Putamen (tissue), 1 donor: ENCODE results near the gene CNDP2.
A peak's percentile ranks its signal among the peaks of the same experiment; 100 is the strongest.
"Not testable (repeated sequence)": the region's sequence is repeated elsewhere in the genome, so short reads cannot be mapped to it uniquely, and the experiment has no call there.

Experiments used
- DNase-seq: peaks from one replicate; pipeline ENCODE4 v3.0.0-alpha.2; 2016; ENCODE audit warnings: low spot score

Gene CNDP2

GRCh38 chr18:74500774-74501173 lies 4.6 kb downstream of the CNDP2 start:
- DNase-seq: not testable (repeated sequence)

- DNase-seq: no peak
These were observed 5.2 kb downstream of the CNDP2 start for GRCh38 chr18:74501386-74501785.

GRCh38 chr18:74503137-74503536 lies 7.0 kb downstream of the CNDP2 start:
- DNase-seq: no peak

- no peak for DNase-seq
These were observed 9.6 kb downstream of the CNDP2 start for GRCh38 chr18:74505776-74506175.

- DNase-seq: no peak
These were observed 10.4 kb downstream of the CNDP2 start for GRCh38 chr18:74506448-74507084.

GRCh38 chr18:74507097-74507881 lies 11.1 kb downstream of the CNDP2 start:
- DNase-seq: no peak

- no peak for DNase-seq
These were observed 11.8 kb downstream of the CNDP2 start for GRCh38 chr18:74507927-74508326.

GRCh38 chr18:74508366-74508765 lies 12.2 kb downstream of the CNDP2 start:
- DNase-seq: no peak

GRCh38 chr18:74508821-74509225 lies 12.7 kb downstream of the CNDP2 start:
- no peak for DNase-seq

- no peak for DNase-seq
These were observed 13.9 kb downstream of the CNDP2 start for GRCh38 chr18:74509856-74510769.

GRCh38 chr18:74510770-74511095 lies 14.6 kb downstream of the CNDP2 start:
- no peak for DNase-seq

GRCh38 chr18:74511823-74512222 lies 15.7 kb downstream of the CNDP2 start:
- peak; percentile 61 for DNase-seq

GRCh38 chr18:74512321-74513053 lies 16.3 kb downstream of the CNDP2 start:
- DNase-seq: peak; percentile 95

- DNase-seq: no peak
These were observed 17.2 kb downstream of the CNDP2 start for GRCh38 chr18:74513149-74513882.

- no peak for DNase-seq
These were observed 17.7 kb downstream of the CNDP2 start for GRCh38 chr18:74513883-74514205.

GRCh38 chr18:74514860-74515495 lies 18.8 kb downstream of the CNDP2 start:
- no peak for DNase-seq

- DNase-seq: no peak
These were observed 19.6 kb downstream of the CNDP2 start for GRCh38 chr18:74515620-74516231.

GRCh38 chr18:74516271-74517235 lies 20.4 kb downstream of the CNDP2 start:
- DNase-seq: no peak

GRCh38 chr18:74517236-74517630 lies 21.1 kb downstream of the CNDP2 start:
- no peak for DNase-seq
